KBM-7 (cell line): ENCODE measurements around the gene BEGAIN.

Experiments used
- DNase-seq: peaks from one replicate; pipeline ENCODE4 v3.0.0-alpha.2; 2015
- in situ Hi-C: fragments of 300-500 bp; cut with MboI; formaldehyde crosslinking; loops from 2 replicates; pipeline ENCODE4 v1.14.3; 2020; ENCODE audit warnings: low sequenced_read_pairs, low pct_unique_long_range_greater_than_20kb, mixed read lengths

The BEGAIN gene

DNA sequence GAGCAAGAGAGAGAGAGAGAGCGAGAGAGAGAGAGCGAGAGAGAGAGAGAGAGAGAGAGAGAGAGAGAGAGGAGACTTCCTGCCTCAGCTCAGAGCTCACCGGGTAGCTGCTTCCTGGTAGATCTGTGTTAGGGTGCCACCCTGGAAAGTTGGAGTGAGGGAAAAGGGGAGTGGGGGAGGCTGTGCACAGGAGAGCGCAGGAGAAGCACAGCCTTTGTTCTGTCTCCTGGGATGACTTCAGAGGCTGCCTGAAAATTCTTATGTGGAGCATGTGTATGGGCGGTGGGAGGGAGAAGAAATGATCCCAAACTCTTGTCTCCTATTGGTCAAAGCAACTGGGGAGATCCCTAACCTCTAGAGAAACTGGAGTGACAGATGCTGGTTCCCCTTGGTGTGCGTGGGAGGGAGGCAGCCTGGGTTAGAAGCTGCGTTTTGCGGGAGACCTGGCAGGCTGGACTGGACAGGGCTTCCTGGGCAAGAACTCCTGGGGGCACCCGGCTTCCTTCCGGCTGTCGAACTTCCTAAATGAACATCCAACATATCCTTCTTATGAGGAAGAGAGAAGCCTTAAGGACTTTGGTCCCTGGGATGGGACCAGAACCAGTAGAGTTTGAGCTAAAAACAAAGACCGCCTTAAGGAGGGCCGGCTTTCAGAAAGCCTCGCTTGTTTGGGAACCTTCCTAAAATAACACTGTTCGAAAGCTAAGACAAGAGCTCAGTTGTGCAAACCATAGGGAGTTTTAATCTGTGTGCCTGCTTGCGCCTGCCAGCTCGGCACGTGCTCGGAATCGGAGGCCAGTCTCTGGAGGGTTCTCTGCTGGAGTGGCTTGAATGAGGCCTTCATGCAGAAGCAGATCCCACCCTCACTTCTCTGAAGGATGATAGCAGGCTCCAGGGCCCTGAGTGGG lies 30.4 kb upstream of the BEGAIN start:
- no peak for DNase-seq
- in situ Hi-C loops: no loop called here

DNA sequence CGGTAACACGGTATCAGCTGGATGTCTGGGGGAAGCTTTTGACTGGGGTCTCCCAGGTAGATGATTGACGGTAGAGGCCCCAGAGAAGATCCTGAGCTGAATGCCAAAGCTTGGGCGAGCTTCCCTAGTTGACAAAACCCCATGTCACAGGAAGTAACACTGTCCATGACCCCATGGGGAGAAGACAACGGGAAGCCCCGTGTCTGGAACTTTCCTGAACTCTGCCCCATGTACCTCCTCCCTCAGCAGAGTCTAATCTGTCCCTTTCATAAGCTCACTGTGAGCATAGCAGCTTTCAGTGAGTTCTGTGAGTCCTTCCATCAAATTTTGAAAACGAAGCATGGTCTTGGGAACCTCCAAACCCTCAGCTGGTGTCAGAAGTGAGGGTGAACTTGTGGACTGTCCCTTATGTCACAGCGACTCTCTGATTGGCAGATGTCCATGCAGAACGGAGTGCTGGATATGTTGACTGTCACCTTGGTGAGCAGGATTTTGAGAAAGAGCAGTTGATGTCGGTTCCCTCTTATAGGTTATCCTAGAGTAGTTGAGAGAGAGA lies 29.7 kb upstream of the BEGAIN start:
- DNase-seq: no peak
- in situ Hi-C loops: no loop called here

DNA sequence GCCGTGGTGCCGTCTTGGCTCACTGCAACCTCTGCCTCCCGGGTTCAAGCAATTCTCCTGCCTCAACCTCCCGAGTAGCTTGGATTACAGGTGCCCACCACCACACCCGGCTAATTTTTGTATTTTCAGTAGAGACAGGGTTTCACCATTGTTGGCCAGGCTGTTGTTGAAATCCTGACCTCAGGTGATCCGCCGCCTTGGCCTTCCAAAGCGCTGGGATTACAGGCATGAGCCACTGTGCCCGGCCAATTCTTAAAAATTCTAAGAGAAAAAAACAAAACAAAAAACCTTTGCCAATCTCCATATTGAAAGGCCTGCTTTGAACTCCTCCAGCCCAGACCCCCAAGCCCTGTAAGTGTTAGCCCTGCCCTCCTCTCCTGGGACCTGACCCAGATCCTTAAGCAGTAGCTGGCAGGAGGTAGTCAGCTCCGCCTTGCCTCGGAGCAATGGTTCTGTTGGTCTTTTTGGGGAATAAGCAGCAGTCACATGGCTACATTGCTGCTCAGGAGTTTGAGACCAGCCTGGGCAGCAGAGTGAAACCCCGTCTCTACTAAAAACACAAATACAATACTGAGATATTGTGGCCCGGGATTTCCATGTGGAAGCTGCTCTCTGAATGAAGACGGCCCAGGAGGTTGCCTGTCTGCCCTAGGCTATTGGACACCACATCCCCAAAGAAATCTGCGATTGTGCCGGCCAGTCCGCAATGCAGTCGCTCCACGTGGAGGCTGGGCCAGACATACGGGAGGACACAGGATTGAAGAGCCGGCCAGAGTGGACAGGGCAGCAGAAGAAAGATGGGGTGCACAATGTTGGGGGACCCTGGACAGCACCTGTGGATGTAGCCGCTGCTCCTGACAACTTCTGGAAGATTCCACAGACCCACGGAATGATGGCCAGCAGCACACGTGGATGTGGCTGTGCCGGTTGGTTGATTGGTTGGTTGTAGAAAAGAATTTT lies 28.8 kb upstream of the BEGAIN start:
- in situ Hi-C loops: no loop called here
- DNase-seq: no peak

DNA sequence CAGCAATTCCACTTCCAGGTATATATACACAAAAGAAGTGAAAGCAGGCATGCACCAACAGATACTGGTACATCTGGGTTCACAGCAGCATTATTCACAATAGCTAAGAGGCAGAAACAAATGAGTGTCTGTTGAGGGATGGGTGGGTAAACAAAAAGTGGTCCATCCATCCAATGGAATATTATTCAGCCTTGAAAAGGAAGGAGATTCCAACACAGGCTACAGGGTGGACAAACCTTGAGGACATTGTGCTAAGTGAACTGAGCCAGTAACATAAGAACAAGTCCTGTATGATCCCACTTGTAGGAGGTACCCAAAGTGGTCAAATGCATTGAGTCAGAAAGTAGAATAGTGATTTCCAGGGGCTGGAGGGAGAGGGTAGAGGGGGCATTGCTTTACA lies 27.6 kb upstream of the BEGAIN start:
- no peak for DNase-seq
- in situ Hi-C loops: no loop called here

DNA sequence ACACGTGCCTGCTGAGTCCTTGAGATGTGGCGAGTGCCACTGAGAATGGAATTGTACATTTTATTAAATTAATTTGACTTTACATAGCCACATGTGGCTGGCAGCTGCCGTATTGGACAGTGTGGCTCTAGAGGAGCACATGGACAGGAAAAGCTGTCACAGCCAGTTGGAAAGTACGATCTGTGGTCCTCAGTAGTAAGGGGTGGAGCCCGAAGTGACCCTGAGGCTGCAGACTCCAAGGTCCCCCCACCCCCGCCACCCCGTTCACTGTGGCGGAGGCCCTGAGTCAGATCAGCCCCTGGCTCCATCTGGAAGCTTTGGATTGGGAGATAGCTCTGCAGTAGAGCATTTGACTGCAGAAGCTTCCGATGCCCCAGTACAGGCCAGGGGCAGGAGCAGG lies 25.8 kb upstream of the BEGAIN start:
- no peak for DNase-seq
- in situ Hi-C loops: no loop called here

DNA sequence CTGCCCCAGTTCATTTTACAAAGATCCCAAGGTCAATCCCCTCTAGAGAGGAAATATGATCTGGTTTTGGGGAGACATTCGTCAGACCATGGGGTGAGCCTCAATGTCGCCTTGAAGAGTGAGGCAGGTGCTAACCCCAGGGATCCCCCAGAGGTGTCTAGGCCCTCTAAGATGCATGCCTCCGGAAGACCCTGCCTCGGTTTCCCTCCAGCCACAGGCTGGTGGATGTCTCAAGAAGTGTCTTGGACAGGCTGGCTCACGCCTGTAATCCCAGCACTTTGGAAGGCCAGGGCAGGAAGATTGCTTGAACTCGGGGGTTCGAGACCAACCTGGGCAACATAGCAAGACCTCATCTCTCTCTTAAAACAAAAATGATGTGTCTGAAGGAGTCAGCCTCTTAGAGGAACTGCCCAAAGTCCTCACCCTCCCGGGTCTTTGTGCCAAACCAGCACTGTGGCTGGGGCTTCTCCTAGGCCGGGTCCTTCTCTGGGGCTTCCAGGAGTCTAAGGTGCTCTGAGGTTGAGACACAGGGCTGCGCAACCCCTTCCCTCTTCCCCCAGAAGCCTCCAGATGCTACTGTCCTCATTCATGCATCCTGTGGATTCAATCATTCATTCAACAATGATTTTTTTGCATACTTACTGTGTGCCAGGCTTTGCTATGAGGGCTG lies 24.7 kb upstream of the BEGAIN start:
- no peak for DNase-seq
- in situ Hi-C loops: no loop called here

DNA sequence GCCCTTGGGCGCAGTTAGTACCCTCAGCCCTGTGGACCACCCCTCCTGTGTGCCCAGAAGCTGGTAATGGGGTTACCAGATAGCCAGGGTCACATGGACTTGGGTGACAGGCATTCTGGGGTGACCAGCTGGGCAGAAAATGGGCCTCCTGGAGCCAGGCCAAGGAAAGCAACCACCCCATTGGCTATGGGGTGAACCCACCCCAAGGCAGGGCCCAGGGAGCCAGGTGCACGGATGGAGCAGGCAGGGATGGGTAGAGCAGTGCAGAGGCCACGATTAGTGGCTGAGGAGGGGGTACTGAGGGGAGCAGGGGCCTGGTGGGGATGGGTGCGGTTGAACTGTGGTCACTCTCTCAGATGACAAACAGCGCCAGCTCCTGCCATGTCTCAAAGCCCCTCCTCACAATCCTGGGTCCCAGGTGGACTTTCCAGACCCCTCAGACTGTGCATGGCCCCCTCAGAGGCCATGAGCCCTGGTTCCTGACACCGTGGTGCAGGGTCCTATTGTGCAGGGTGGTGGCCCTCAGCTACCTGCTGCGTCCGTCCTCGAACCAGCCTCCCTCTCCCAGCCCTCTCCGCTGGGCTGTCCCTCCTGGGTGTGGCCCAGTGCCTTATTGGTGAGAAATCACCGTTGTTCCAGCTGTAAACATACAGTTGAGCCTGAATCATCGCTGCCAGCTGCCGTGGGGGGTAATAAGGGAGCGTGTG lies 23.4 kb upstream of the BEGAIN start:
- DNase-seq: no peak
- in situ Hi-C loops: no loop called here

DNA sequence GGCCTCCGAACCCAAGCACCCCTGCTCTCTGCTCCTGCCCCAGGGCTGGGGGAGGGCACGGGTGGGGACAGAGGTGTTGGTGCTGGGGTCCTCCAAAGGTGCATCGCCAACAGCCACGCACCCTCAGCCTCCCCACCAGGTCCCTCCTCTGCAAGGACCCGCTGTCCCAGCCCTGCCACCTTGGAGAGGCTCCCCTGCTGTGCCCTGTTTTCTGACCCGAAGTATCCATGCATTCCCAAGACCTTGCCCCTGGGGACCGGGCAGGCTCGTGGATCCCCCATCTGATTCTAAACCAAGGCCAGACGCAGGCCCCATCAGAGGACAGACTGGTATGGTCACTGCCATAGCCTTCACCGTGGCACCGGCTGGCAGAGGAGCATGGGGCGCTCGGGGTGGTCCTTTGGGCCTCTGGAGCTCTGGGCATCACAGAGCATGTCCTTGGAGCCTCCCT lies 22.7 kb upstream of the BEGAIN start:
- no peak for DNase-seq
- in situ Hi-C loops: no loop called here

DNA sequence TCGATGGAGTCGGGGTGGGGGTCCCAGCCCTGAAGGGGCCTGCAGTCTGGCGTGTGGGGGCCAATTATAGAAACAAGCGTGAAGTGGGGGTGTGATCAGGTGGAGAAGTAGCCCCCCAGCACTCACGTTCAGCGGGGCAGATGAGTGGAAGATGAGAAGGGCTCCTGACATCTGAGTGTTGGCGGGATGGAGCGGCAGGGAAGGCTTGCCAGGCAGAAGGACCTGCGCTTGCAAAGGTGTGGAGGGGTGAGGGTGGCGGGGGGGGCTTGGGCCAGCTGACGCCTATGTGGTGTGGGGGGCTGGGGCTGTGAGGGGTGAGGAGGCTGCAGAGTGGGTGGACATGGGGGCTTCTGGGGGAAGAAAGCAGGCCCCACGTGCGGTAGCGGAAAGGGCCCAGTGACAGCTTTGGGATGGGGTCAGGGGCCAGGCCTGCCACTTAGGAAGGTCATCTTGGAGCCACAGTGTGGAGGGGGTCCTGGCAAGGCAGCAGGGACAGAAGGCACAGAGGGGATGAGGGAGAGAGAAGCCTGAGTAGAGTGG lies 22.2 kb upstream of the BEGAIN start:
- DNase-seq: no peak
- in situ Hi-C loops: no loop called here

DNA sequence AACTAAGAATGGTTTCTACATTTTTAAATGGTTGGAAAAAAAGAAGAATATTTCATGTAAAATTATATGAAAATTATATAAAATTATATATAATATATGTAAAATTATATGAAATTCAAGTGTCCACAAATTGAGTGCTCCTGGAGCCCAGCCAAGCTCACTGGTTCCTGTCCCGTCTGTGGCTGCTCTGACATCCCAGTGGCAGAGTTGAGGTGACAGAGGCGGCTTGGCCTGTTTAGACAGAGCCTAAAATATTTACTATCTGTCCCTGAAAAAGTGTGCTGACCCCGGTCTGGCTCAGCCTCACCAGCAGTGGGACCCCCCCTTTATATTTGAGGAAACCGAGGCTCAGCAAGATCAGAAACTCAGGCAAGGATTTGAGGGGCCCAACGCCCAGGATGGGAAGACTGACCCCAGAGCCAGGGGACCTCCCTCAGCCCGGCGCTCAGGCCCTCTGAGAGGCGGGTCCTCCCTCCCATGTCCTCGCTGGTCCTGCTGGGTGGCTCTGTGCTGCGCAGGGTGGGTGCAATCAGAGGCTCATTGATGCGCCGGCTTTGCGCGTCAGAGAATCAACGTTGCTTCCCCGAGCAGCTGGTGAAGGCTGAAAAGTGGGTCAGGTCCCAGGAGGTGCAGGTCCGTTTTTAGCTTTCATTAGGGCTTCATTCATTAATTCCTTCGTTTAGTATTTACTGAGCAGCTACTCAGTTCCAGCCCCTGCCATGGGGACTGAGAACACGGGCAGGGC lies 21.5 kb upstream of the BEGAIN start:
- in situ Hi-C loops: no loop called here

DNA sequence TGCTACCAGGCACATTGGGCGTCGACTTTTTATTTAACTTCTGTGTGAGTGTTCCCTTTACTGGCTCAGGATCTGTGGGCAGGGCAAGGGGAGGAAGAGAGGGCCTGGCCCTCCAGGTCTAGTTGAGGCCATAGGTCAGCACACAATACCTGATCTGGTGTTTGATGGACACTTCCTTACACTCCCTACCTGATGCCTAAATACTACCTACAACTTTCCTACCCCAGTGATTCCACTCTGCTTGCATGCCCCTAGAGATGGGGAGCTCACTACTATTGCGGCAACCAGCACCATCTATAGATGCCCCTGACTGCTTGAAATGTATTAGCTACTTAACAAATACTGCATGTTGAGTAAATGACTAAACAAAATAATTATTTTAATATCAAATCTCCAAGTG lies 20.8 kb upstream of the BEGAIN start:
- DNase-seq: no peak
- in situ Hi-C loops: no loop called here

More for the DNA sequence above, 21.5 kb upstream of the BEGAIN start:
- DNase-seq: no peak

DNA sequence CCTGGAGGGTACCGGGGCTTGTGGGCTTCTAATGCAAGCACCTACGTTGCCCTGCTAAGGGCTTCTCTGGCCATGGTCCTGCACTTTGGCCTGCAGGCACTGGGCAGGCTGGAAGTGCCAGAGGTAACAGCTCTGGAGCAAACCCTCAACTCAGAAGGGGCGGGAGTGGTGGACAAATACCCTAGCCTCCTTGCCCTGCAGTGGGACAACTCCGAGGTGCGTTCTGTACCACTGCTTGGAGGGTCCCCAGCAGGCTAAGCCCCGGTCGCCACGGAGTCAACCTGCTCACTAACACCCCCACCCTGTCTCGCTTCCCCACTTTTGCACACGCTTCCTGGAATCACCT lies 20.4 kb upstream of the BEGAIN start:
- in situ Hi-C loops: no loop called here
- no peak for DNase-seq

DNA sequence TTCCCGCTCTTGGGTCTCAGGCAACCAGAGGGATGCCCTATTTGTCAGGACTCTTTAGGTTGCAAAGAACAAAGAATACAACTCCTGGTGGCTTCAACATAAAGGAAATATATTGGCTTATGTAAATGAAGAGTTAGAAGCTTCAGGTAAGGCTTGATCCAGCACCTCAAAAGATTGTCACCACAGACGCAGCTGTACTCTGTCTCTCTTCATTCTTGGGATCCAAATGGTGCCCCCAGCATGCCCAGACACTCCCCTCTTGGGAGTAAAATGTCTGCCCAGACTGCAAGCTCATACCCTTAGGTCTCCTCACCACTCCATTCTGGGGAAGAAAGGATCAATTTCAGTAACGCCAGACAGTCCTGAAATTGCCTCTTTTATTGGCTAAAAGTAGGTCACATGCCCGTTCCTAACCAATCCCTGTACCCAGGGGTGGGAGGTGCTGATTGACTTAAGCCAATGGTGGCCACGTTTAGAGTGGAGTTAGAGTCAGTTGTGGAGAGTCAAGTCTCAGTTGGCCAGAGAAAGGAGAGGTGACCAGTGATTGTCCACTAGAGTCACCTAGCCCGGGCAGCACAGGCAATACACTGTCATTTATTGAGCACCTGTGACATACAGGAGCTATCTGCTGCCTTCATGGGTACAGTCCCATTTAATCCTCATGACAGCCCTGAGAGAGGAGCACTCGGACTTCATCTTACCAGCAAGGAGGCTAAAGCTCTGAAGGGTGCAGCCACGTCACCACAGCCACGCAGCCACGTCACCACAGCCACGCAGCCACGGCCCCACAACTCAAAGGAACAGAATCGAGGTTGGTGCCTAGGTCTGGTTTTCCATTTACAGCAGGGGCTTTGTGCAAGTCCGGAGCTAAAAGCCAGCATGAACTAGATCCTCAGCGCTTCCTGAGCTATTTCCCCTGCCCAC lies 19.7 kb upstream of the BEGAIN start:
- in situ Hi-C loops: no loop called here
- no peak for DNase-seq

DNA sequence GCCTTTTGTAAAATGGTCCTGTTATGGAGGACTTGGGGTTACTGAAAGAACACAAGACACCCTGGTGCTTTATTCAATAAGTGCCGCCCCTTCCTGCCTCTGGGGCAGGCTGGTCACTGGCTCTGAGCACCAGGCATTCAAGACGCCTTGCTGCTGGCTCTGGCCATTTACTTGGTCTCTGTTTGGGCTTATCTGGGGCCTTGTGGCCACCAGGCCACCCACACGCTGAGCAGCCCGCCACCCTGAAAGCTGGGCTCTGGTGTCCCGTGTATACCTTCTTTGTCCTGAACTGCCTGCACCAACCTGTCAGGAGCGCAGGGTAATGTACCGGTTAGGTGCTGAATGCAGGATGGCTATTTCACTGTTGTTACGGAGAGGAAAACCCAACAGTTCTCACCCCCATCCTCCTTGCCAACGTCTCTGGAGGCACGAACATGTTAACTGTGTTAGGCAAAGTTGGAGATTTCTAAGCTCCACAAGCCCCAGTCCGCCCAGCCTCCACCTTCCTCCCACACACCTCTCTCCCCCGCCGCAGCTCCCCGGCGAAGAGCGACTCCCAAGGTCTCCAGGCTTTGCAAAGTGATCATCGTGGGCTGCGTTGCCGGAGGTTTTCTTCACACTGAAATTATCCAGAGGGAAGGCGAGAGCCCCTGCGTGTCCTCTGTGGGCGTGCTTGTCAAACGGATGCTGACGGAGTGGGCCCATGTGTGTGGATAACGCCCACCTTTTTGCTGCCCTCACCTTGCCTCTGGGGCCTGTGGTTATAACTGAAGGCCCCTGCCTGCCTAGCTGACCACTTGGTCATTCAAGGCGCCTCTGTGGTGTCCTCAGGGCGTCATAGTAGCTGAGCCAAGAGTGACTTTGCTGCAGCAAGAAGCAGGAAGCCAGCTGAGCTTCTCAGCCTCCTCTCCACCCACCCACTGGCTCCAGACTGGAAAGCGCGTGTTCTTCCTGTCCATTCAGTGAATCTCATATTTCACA lies 18.8 kb upstream of the BEGAIN start:
- in situ Hi-C loops: no loop called here
- no peak for DNase-seq

DNA sequence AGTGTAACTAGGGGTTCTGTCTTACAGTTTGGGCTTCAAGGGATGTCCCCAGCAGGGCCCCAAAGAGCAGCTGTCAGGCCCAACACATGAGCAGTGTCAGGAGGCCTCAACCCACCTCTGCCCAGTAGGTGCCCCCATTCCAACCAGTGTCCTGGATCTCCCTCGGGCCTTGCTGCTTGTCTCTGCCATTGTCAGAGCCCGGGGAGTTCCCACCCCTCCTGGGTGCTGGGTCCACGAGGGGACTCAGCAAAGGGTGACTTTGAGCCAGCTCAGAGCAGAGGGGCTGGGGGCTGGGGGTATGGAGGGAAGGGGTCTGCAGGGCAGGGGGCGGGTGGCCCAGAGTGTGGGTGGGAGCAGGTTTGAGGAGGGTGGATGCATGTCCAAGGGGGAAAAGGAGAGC lies 18.0 kb upstream of the BEGAIN start:
- in situ Hi-C loops: no loop called here
- no peak for DNase-seq

DNA sequence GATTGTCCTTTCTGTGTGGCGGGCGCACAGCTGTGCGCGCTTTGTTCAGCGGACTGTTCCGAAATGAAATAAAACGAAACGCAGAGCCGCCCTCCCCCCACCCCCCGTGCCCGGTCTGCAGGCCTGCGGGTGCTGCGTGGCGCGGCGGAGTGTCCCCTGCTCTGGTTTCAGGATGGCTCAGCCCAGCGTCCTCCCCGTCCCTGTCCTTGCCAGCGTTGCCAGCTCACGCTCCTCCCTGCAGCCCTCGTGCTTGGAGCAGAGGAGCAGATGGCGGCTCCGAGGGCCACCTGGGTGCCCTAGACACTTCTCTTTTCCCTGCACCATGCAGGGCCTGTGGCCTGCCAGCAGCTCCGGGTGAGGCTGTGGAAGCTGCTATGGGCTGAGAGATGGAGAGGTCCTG lies 17.5 kb upstream of the BEGAIN start:
- no peak for DNase-seq
- in situ Hi-C loops: no loop called here
